ENCODE data around the gene POU5F1.
A peak's percentile ranks its signal among the peaks of the same experiment; 100 is the strongest.
"Not testable (repeated sequence)": the region's sequence is repeated elsewhere in the genome, so short reads cannot be mapped to it uniquely, and the experiment has no call there.

The POU5F1 gene

GRCh38 chr6:31189223-31189622 lies 18.7 kb upstream of the POU5F1 start:
- DNase-seq = not testable (repeated sequence)

- DNase-seq = no peak
Measured at GRCh38 chr6:31187780-31188194, 17.3 kb upstream of the POU5F1 start.

DNA sequence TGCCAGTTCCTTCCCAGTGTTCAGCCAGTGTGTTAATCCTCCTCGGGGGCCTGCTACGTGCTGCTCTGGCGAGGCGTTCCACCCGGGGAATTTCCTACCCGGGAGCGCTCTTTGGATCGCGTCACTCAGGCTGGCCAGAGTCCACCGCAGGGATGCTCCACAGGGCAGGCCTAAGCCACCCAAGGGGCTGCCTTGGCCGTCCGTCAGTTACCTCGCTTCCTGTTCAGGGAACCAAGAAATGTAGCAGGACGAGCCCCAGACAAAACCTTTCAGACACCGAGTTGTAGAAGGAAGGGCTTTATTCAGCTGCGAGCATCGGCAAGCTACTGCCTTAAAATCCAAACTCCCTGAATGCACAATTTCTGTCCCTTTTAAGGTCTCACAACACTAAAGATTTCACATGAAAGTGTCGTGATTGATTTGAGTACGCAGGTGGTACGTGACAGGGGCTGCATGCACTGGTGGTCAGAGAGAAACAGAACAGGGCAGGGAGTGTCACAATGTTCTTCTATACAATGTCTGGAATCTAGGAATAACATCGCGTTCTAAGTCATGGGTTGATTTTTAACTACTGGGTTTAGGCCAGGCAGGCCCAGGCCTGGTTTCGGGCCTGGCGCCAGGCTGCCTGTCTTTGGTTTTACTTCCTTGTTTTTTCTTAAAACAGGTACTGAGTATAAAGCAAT lies 15.7 kb upstream of the POU5F1 start:
- DNase-seq = no peak

- not testable (repeated sequence) for DNase-seq
Measured at GRCh38 chr6:31185695-31186051, 15.2 kb upstream of the POU5F1 start.

DNA sequence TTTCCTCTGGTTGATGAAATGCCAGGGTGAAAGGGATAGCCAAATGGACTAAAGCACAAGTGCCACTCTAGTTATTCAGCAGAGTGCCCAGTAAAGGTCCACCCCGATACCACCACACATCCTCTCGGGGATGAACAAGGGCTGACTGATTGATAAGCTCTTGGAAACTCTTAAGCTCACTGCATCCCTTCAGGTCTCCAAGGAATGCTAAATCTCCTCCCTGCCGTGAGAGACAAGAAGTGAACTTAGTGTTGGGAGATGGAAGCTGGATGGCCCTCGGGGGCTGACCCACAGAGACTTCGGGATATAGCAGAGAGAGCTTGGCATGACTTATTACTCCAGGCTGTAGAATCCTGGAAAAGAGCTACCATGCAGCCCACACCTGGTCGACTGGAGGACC lies 13.4 kb upstream of the POU5F1 start:
- not testable (repeated sequence) for DNase-seq

- not testable (repeated sequence) for DNase-seq
Measured at GRCh38 chr6:31183287-31183686, 12.8 kb upstream of the POU5F1 start.

DNA sequence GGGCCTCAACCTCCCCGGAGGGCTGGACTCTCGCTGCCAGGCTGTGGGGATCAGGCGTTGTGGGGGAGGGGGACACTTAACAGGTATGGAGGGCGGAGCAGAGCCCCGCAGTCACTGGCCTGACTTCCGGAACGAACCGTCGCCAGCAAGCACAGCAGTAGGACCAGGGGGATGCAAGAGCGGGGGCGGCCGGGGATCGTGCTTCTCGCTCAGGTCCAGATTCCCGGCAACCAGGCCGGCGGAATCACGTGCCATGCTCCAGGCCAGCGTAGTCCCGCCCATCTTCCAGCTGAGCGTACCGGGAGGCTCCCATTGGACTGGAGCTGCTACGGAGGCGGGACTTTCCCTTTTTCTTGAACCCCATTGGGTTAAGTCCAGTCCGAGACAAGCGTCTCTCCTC lies 10.0 kb upstream of the POU5F1 start:
- DNase-seq = peak; percentile 67

DNA sequence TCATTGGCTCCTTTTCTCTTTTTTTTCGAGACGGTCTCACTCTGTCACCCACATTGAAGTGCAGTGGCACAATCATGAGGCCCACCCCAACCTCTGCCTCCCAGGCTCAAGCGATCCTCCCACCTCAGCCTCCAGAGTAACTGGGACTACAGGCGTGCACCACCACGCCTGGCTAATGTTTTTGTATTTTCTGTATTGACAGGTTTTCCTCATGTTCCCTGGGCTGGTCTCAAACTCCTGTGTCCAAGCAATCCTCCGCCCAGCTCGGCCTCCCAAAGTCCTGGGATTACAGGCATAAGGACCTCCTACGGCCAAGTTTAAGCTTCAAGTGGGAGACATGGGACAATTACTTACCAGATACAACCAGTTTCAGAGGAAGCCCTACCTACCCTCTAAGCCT lies 9.4 kb upstream of the POU5F1 start:
- DNase-seq = no peak

DNA sequence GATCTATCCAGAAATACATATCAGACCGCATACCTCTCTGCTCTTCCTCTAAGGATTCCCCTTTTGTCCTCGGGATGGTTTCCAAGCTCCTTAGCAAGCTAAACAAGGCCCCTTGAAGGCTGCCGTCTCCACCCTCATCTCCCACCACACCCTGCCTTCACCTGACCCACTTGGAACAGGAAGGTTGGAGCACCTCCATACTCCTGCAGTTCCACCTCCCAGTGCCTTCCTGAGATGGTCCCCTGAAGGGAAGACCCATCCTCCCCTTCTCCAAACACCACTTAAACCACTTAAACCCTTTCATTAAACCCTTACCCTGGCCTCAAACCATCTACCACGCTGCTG lies 8.5 kb upstream of the POU5F1 start:
- DNase-seq = no peak

- no peak for DNase-seq
Measured at GRCh38 chr6:31178143-31179041, 7.9 kb upstream of the POU5F1 start.

- no peak for DNase-seq
Measured at GRCh38 chr6:31175971-31176370, 5.5 kb upstream of the POU5F1 start.

DNA sequence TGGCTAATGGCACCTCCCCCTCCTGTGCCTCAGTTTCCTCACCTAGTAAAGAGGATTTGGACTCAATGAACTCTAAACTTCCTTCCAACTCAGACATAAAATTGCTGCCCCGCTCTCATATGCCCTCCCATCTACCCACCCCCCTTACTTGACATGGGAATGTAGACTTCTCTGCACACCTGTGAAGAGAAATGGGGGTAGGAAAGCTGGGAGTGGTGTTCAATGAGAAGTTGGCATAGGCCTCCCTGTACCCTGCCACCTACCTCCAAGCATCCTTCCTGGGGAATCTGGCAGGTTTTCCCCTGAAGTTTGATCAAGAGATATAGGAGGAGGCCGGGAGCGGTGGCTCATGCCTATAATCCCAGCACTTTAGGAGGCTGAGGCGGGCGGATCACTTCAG lies 3.9 kb upstream of the POU5F1 start:
- no peak for DNase-seq

DNA sequence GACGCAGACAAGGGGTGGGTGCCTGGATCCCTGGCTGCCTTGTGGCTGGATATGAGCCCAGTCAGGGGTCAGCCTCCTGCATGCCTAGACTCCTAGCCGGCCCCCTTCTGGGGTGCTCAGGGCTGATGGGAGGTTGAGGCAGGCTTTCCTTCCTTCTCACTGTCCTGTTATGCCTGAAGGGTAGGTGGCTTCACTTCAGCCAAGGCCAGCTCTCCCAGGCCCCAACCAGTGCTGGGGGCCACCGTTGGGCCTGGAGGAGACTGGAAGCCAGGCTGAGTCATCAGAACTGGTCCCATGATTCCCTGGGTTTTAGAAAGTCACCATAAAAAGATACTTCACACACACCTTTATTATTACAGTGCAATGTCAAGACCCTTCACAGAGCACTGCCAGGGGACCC lies 2.9 kb upstream of the POU5F1 start:
- DNase-seq = no peak

- no peak for DNase-seq
Measured at GRCh38 chr6:31172973-31173384, 2.5 kb upstream of the POU5F1 start.

- no peak for DNase-seq
Measured at GRCh38 chr6:31171931-31172905, 1.7 kb upstream of the POU5F1 start.

DNA sequence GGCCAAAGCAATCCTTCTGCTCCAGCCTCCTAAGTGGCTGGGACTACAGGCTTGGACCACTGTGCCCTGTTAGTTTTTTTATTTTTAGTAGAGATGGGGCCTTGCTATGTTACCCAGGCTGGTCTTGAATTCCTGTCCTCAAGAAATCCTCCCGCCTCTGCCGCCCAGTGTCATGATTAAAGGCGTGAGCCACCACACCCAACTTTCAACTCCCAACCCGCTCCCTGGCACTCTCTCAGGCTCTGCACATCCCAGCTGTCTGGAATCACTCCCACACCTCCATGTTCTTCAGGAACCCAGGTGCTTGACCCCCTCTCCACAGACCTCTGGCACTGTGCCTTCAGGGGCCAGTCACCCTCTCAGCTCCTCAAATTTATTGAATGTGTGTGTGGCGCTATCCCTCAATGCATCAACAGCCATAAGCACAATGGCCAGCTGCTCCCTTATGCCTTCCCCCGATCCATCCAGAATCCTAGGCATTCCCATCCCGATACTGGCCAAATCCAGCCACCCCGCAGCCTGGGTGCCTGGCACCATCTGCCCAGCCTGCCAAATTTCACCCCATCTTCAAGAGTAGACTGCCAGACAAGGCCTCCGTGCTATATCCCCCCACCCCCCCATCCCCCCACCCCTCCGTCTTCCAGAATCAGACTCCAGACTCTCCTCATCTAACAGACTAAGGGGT lies 647 bp upstream of the POU5F1 start:
- DNase-seq = no peak

GRCh38 chr6:31169858-31170599 lies 453 bp downstream of the POU5F1 start:
- not testable (repeated sequence) for DNase-seq

DNA sequence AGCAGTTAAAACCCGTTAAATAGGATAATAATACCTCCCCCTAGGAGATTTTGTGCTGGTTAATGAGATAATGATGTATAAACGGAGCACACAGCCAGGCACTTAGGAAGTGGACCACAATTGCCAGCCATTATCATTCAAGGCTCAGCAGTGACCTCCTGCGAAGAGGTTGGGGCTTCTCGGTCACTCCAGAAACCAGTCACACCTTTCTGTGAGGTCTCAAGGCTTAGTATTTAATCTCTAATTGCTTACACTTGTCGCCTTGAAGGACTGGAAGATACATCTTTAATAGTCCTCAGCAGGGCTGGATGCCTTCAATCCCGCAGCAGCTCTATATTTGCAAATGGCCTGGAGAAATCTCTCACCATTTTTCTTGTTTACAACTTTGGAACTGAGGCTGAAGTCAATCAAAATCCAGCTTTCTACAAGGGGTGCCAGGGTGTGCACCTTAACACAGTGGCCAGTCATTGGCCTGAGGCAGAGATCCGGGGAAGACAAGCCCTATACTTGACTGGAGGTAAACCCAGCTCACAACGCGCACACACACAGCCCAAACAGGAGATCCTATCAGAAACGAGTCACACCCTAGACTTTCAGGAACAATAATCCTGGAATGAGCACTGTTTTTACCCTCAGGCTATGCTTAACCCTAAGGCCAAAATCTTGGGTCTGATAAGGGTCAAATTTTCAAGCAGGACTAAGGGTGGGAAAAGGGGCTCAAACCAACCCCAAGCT lies 1.2 kb downstream of the POU5F1 start:
- no peak for DNase-seq

- DNase-seq = no peak
Measured at GRCh38 chr6:31168606-31169005, 1.9 kb downstream of the POU5F1 start.

DNA sequence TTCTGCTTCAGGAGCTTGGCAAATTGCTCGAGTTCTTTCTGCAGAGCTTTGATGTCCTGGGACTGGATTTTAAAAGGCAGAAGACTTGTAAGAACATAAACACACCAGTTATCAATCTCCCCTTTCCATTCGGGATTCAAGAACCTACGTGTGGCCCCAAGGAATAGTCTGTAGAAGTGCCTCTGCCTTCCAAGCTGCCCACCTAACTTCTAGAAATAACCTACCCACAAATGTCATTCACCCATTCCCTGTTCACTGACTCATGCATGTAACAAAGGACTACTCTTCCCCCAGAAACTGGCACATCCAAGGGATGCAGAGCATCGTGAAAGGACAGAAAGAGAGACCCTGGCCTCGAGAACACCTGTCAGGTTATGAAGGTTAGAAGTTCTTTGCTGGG lies 4.5 kb downstream of the POU5F1 start:
- no peak for DNase-seq

Data from activated CD4-positive, alpha-beta T cell treated with anti-CD3 and anti-CD28 coated beads, Interleukin-2, amount 50 U/mL, for 1 hour (primary cell).